ENCODE measurements around the gene MAPRE3. TPM values are rescaled to one million over a fixed set of nuclear protein-coding genes. Genes with fewer than 3 reads are reported as not detected.
A peak's percentile ranks its signal among the peaks of the same experiment; 100 is the strongest.

The MAPRE3 gene
- total and polyA plus RNA-seq, 4 experiments from 2014 or later = 1.3 to 3.6 (median 2.9) TPM

- no peak for DNase-seq
- Mint-ChIP-seq H3K4me1 (peaks cover 3 to 6% (median 5%) of the 10 kb centered on the region in 4 donors), H3K4me3 (no peak overlapping the region), H3K27ac (no peak overlapping the region), H3K9me3 (peaks cover 0 to 2% (median 0%) of the 10 kb centered on the region in 8 donors), H3K27me3 (peaks cover 3 to 16% of the 10 kb centered on the region in 2 donors), H3K36me3 (no peaks in the 10 kb centered on the region)
- Histone ChIP-seq H3K27me3 (ENCODE audit: insufficient read depth, low read length) (no peaks in the 10 kb centered on the region), H3K4me1 (ENCODE audit: insufficient read depth, low read length) (no peaks in the 10 kb centered on the region), H3K4me3 (ENCODE audit: low read length in 2 of 2) (no peak overlapping the region), H3K9me3 (ENCODE audit: control insufficient read depth in 1 of 2, low read length in 2 of 2) (no peaks in the 10 kb centered on the region), H3K27ac (ENCODE audit: low read depth, low read length) (no peak overlapping the region), H3K36me3 (ENCODE audit: insufficient read depth, low read length) (no peaks in the 10 kb centered on the region)
- intact Hi-C loops (cut with micrococcal nuclease) = no loop called here
- ChIA-PET CTCF (ENCODE audit: partially characterized antibody) (interaction anchor here (0.8 to 8.1 kb wide), 3 partner anchors 17 to 97 kb away, joined by 3 to 64 read pairs (median 3); no protein-coding TSS in a partner anchor), POLR2A (ENCODE audit: partially characterized antibody) (no interaction called here)
Measured at GRCh38 chr2:26940001-26940400, 30.4 kb upstream of the MAPRE3 start.

- no peaks in the 10 kb centered on the region for H3K9me3 Mint-ChIP-seq
- ChIA-PET CTCF (ENCODE audit: partially characterized antibody) (interaction anchor here (1.2 to 8.1 kb wide), 3 partner anchors 19 to 99 kb away, joined by 3 to 64 read pairs (median 4); no protein-coding TSS in a partner anchor), POLR2A (ENCODE audit: partially characterized antibody) (no interaction called here)
- no peak for DNase-seq
- H3K27me3 Mint-ChIP-seq = peaks cover 3 to 23% of the 10 kb centered on the region in 2 donors
- H3K4me1 Mint-ChIP-seq = peaks cover 3 to 6% (median 5%) of the 10 kb centered on the region in 4 donors
- no peak overlapping the region for H3K4me3 Mint-ChIP-seq
- no peaks in the 10 kb centered on the region for H3K36me3 Mint-ChIP-seq
- H3K9me3 ChIP-seq (ENCODE audit: control insufficient read depth in 1 of 2, low read length in 2 of 2) = no peaks in the 10 kb centered on the region
- H3K27ac Mint-ChIP-seq = no peak overlapping the region
- intact Hi-C loops (cut with micrococcal nuclease) = no loop called here
- H3K27me3 ChIP-seq (ENCODE audit: insufficient read depth, low read length) = no peaks in the 10 kb centered on the region
- H3K27ac ChIP-seq (ENCODE audit: low read depth, low read length) = no peak overlapping the region
- no peaks in the 10 kb centered on the region for H3K4me1 ChIP-seq (ENCODE audit: insufficient read depth, low read length)
- H3K4me3 ChIP-seq (ENCODE audit: low read length in 2 of 2) = no peak overlapping the region
- no peaks in the 10 kb centered on the region for H3K36me3 ChIP-seq (ENCODE audit: insufficient read depth, low read length)
Measured at GRCh38 chr2:26941486-26941885, 29.0 kb upstream of the MAPRE3 start.

GRCh38 chr2:26942543-26943295 is 27.7 kb upstream of the MAPRE3 start:
- POLR2A ChIA-PET (ENCODE audit: partially characterized antibody) = no interaction called here
- intact Hi-C loops (cut with micrococcal nuclease) = no loop called here
- H3K27me3 Mint-ChIP-seq = peaks cover 3 to 24% of the 10 kb centered on the region in 2 donors
- DNase-seq = peak in 4 of 5 donors; percentile 48 to 56 (median 51)
- no peak overlapping the region for H3K4me3 Mint-ChIP-seq
- Histone ChIP-seq H3K27me3 (ENCODE audit: insufficient read depth, low read length) (no peaks in the 10 kb centered on the region), H3K4me1 (ENCODE audit: insufficient read depth, low read length) (no peaks in the 10 kb centered on the region), H3K9me3 (ENCODE audit: control insufficient read depth in 1 of 2, low read length in 2 of 2) (no peaks in the 10 kb centered on the region), H3K4me3 (ENCODE audit: low read length in 2 of 2) (no peak overlapping the region), H3K36me3 (ENCODE audit: insufficient read depth, low read length) (no peaks in the 10 kb centered on the region), H3K27ac (ENCODE audit: low read depth, low read length) (no peak overlapping the region)
- H3K36me3 Mint-ChIP-seq = no peaks in the 10 kb centered on the region
- no peaks in the 10 kb centered on the region for H3K9me3 Mint-ChIP-seq
- H3K4me1 Mint-ChIP-seq = peaks cover 3 to 6% (median 5%) of the 10 kb centered on the region in 4 donors
- CTCF ChIA-PET (ENCODE audit: partially characterized antibody) = interaction anchor here (0.8 to 8.1 kb wide), 8 partner anchors 10 to 101 kb away, joined by 3 to 64 read pairs (median 4); no protein-coding TSS in a partner anchor
- H3K27ac Mint-ChIP-seq = peak overlapping the region in 1 of 7 donors; percentile 46

- Histone ChIP-seq H3K9me3 (ENCODE audit: control insufficient read depth in 1 of 2, low read length in 2 of 2) (no peaks in the 10 kb centered on the region), H3K4me3 (ENCODE audit: low read length in 2 of 2) (no peak overlapping the region), H3K27me3 (ENCODE audit: insufficient read depth, low read length) (no peaks in the 10 kb centered on the region), H3K27ac (ENCODE audit: low read depth, low read length) (no peak overlapping the region), H3K36me3 (ENCODE audit: insufficient read depth, low read length) (no peaks in the 10 kb centered on the region), H3K4me1 (ENCODE audit: insufficient read depth, low read length) (no peaks in the 10 kb centered on the region)
- H3K4me1 Mint-ChIP-seq = peaks cover 3 to 6% (median 5%) of the 10 kb centered on the region in 4 donors
- ChIA-PET CTCF (ENCODE audit: partially characterized antibody) (no interaction called here), POLR2A (ENCODE audit: partially characterized antibody) (no interaction called here)
- DNase-seq = no peak
- H3K27ac Mint-ChIP-seq = no peak overlapping the region
- H3K4me3 Mint-ChIP-seq = no peak overlapping the region
- H3K36me3 Mint-ChIP-seq = no peaks in the 10 kb centered on the region
- intact Hi-C loops (cut with micrococcal nuclease) = no loop called here
- H3K27me3 Mint-ChIP-seq = peaks cover 5 to 36% of the 10 kb centered on the region in 2 donors
- H3K9me3 Mint-ChIP-seq = no peaks in the 10 kb centered on the region
Measured at GRCh38 chr2:26945991-26946750, 24.3 kb upstream of the MAPRE3 start.

GRCh38 chr2:26946841-26947784 is 23.3 kb upstream of the MAPRE3 start:
- ChIA-PET CTCF (ENCODE audit: partially characterized antibody) (no interaction called here), POLR2A (ENCODE audit: partially characterized antibody) (no interaction called here)
- Mint-ChIP-seq H3K4me1 (peaks cover 3 to 6% (median 5%) of the 10 kb centered on the region in 4 donors), H3K9me3 (no peaks in the 10 kb centered on the region), H3K27ac (no peak overlapping the region), H3K4me3 (no peak overlapping the region), H3K36me3 (no peaks in the 10 kb centered on the region), H3K27me3 (peaks cover 6 to 40% of the 10 kb centered on the region in 2 donors)
- H3K27ac ChIP-seq (ENCODE audit: low read depth, low read length) = no peak overlapping the region
- no peaks in the 10 kb centered on the region for H3K27me3 ChIP-seq (ENCODE audit: insufficient read depth, low read length)
- intact Hi-C loops (cut with micrococcal nuclease) = no loop called here
- no peaks in the 10 kb centered on the region for H3K36me3 ChIP-seq (ENCODE audit: insufficient read depth, low read length)
- DNase-seq = no peak
- no peak overlapping the region for H3K4me3 ChIP-seq (ENCODE audit: low read length in 2 of 2)
- H3K9me3 ChIP-seq (ENCODE audit: control insufficient read depth in 1 of 2, low read length in 2 of 2) = no peaks in the 10 kb centered on the region
- H3K4me1 ChIP-seq (ENCODE audit: insufficient read depth, low read length) = no peaks in the 10 kb centered on the region

GRCh38 chr2:26948800-26949199 is 21.6 kb upstream of the MAPRE3 start:
- no peaks in the 10 kb centered on the region for H3K36me3 Mint-ChIP-seq
- peaks cover 6 to 34% of the 10 kb centered on the region in 2 donors for H3K27me3 Mint-ChIP-seq
- no peaks in the 10 kb centered on the region for H3K9me3 Mint-ChIP-seq
- no peaks in the 10 kb centered on the region for H3K4me1 ChIP-seq (ENCODE audit: insufficient read depth, low read length)
- H3K4me3 Mint-ChIP-seq = no peak overlapping the region
- no peak overlapping the region for H3K4me3 ChIP-seq (ENCODE audit: low read length in 2 of 2)
- H3K27ac Mint-ChIP-seq = no peak overlapping the region
- intact Hi-C loops (cut with micrococcal nuclease) = no loop called here
- CTCF ChIA-PET (ENCODE audit: partially characterized antibody) = interaction anchor here (1.3 kb wide), 1 partner anchor 11 kb away, joined by 3 read pairs; no protein-coding TSS in a partner anchor
- no peak overlapping the region for H3K27ac ChIP-seq (ENCODE audit: low read depth, low read length)
- no peaks in the 10 kb centered on the region for H3K9me3 ChIP-seq (ENCODE audit: control insufficient read depth in 1 of 2, low read length in 2 of 2)
- H3K27me3 ChIP-seq (ENCODE audit: insufficient read depth, low read length) = no peaks in the 10 kb centered on the region
- POLR2A ChIA-PET (ENCODE audit: partially characterized antibody) = no interaction called here
- H3K36me3 ChIP-seq (ENCODE audit: insufficient read depth, low read length) = no peaks in the 10 kb centered on the region
- no peak for DNase-seq
- no peaks in the 10 kb centered on the region for H3K4me1 Mint-ChIP-seq

All from CD4-positive, alpha-beta memory T cell (primary cell).